ENCODE measurements around the gene MFSD12. TPM values are rescaled to one million over a fixed set of nuclear protein-coding genes. Genes with fewer than 3 reads are reported as not detected.

Gene MFSD12
- total RNA-seq, 1 experiment from 2014 or later = 60.6 TPM

- Mint-ChIP-seq H3K27me3 (ENCODE audit: insufficient read depth, unreplicated experiment) (no peaks in the 10 kb centered on the region), H3K4me1 (ENCODE audit: low read depth, unreplicated experiment) (no peaks in the 10 kb centered on the region), H3K4me3 (ENCODE audit: unreplicated experiment) (no peak overlapping the region), H3K27ac (ENCODE audit: unreplicated experiment) (no peak overlapping the region), H3K9me3 (ENCODE audit: unreplicated experiment) (no peaks in the 10 kb centered on the region), H3K36me3 (ENCODE audit: insufficient read depth, unreplicated experiment) (no peaks in the 10 kb centered on the region)
- intact Hi-C loops (cut with micrococcal nuclease; ENCODE audit: unreplicated experiment) = no loop called here
- POLR2A ChIA-PET = no interaction called here
- Histone ChIP-seq H3K4me3 (ENCODE audit: low read depth, low read length) (no peak overlapping the region), H3K9me3 (no peaks in the 10 kb centered on the region), H3K36me3 (ENCODE audit: control insufficient read depth, insufficient read depth, low read length) (no peaks in the 10 kb centered on the region), H3K27me3 (replicated peaks; ENCODE audit: control insufficient read depth, insufficient read depth, low read length) (no peaks in the 10 kb centered on the region), H3K4me1 (no peaks in the 10 kb centered on the region)
- BruUV-seq (replicated peaks) = no TSS peak
- CTCF ChIA-PET = no interaction called here
- no peak for TF ChIP-seq CTCF (IDR thresholded peaks at IDR 0.05; ENCODE audit: insufficient read depth in 1 of 2, low read depth in 1 of 2, low read length in 1 of 2, severe bottlenecking in 1 of 2, unreplicated experiment in 1 of 2)
- DNase-seq = no peak
Observed at GRCh38 chr19:3565139-3565538, 7.8 kb upstream of the MFSD12 start.

- H3K27me3 Mint-ChIP-seq (ENCODE audit: insufficient read depth, unreplicated experiment) = no peaks in the 10 kb centered on the region
- H3K9me3 Mint-ChIP-seq (ENCODE audit: unreplicated experiment) = no peaks in the 10 kb centered on the region
- H3K4me1 Mint-ChIP-seq (ENCODE audit: low read depth, unreplicated experiment) = no peaks in the 10 kb centered on the region
- H3K4me1 ChIP-seq = no peaks in the 10 kb centered on the region
- no peak overlapping the region for H3K4me3 ChIP-seq (ENCODE audit: low read depth, low read length)
- no peak overlapping the region for H3K4me3 Mint-ChIP-seq (ENCODE audit: unreplicated experiment)
- ChIA-PET POLR2A (no interaction called here), CTCF (no interaction called here)
- TF ChIP-seq CTCF (IDR thresholded peaks at IDR 0.05; ENCODE audit: insufficient read depth in 1 of 2, low read depth in 1 of 2, low read length in 1 of 2, severe bottlenecking in 1 of 2, unreplicated experiment in 1 of 2) = no peak
- no peaks in the 10 kb centered on the region for H3K36me3 ChIP-seq (ENCODE audit: control insufficient read depth, insufficient read depth, low read length)
- no peaks in the 10 kb centered on the region for H3K9me3 ChIP-seq
- intact Hi-C loops (cut with micrococcal nuclease; ENCODE audit: unreplicated experiment) = no loop called here
- no peak overlapping the region for H3K27ac Mint-ChIP-seq (ENCODE audit: unreplicated experiment)
- H3K27me3 ChIP-seq (replicated peaks; ENCODE audit: control insufficient read depth, insufficient read depth, low read length) = no peaks in the 10 kb centered on the region
- no TSS peak for BruUV-seq (replicated peaks)
- no peaks in the 10 kb centered on the region for H3K36me3 Mint-ChIP-seq (ENCODE audit: insufficient read depth, unreplicated experiment)
- DNase-seq = no peak
Observed at GRCh38 chr19:3563709-3564524, 6.5 kb upstream of the MFSD12 start.

- Histone ChIP-seq H3K27me3 (replicated peaks; ENCODE audit: control insufficient read depth, insufficient read depth, low read length) (no peaks in the 10 kb centered on the region), H3K9me3 (no peaks in the 10 kb centered on the region), H3K4me1 (no peaks in the 10 kb centered on the region), H3K36me3 (ENCODE audit: control insufficient read depth, insufficient read depth, low read length) (no peaks in the 10 kb centered on the region), H3K4me3 (ENCODE audit: low read depth, low read length) (peak overlapping the region; percentile 90)
- DNase-seq = peak in 1 of 2 experiments; percentile 59
- H3K36me3 Mint-ChIP-seq (ENCODE audit: insufficient read depth, unreplicated experiment) = peaks cover 25% of the 10 kb centered on the region
- H3K9me3 Mint-ChIP-seq (ENCODE audit: unreplicated experiment) = no peaks in the 10 kb centered on the region
- intact Hi-C loops (cut with micrococcal nuclease; ENCODE audit: unreplicated experiment) = loop anchor here (1.0 to 10.0 kb wide), 2 partner anchors 15 to 68 kb away; partner anchors contain the start of genes CACTIN and HMG20B
- no TSS peak for BruUV-seq (replicated peaks)
- peak overlapping the region; percentile 99 for H3K4me3 Mint-ChIP-seq (ENCODE audit: unreplicated experiment)
- H3K27ac Mint-ChIP-seq (ENCODE audit: unreplicated experiment) = peak overlapping the region; percentile 91
- H3K4me1 Mint-ChIP-seq (ENCODE audit: low read depth, unreplicated experiment) = peaks cover 10% of the 10 kb centered on the region
- TF ChIP-seq CTCF (IDR thresholded peaks at IDR 0.05; ENCODE audit: insufficient read depth in 1 of 2, low read depth in 1 of 2, low read length in 1 of 2, severe bottlenecking in 1 of 2, unreplicated experiment in 1 of 2) = peak in 1 of 2 experiments; percentile 16
- POLR2A ChIA-PET = no interaction called here
- no peaks in the 10 kb centered on the region for H3K27me3 Mint-ChIP-seq (ENCODE audit: insufficient read depth, unreplicated experiment)
- CTCF ChIA-PET = interaction anchor here (1.1 to 1.2 kb wide), 2 partner anchors 13 to 19 kb away, joined by 3 read pairs; no protein-coding TSS in a partner anchor
Observed at GRCh38 chr19:3556978-3557460, 367 bp downstream of the MFSD12 start.
